ENCODE measurements around the gene ERC1.

DNA sequence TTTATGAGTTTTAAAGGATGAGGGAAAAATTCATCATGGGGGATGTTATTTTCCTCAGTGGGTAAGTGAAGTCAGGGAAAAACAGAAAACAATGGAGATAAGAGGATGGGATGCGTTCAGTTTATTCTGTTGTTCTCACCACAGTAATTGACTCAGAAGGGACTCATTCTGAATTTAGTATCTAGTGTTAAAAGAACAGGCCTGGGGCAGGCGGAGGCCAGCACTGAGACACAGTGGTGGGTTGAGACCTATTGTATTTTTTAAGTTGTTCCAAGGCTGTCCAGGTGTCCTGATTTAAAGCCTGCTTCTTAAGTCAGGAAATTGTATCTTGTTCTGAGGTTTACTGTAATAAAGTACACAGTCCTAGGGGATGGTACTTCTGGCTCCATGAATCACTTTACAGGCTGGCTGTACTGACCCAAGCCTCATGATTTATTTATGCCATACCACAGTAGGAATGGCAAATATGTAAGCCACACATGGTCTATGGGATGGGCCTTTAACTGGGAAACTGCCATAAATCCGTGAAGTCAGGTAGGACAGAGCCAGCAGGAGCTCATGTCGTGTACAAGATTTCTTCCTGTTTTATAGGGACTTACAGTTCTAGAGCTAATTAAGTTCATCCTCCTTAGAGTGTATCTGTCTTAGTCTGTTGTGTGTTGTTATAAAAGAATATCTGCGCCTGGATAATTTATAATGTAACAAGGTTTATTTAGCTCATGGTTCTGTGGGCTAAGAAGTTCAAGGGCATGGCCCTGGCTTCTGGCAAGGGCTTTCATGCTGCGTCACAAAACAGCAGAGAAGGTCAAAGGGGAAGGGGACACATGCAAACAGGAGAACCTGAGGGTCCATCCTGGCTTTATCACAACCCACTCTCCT is 359.3 kb downstream of the ERC1 start:
- TF ChIP-seq POLR2A (IDR thresholded peaks at IDR 0.05; ENCODE audit: low read length) (no peak), GATA1 (IDR thresholded peaks at IDR 0.05; ENCODE audit: low read depth, low read length) (no peak)
